ENCODE measurements around the gene ATP1B2. TPM values are rescaled to one million over a fixed set of nuclear protein-coding genes. Genes with fewer than 3 reads are reported as not detected.

Gene ATP1B2
- polyA plus RNA-seq (2011; rRNA removed) (0.05 and 0.11 TPM in 2 replicates), polyA minus RNA-seq (2011; rRNA and poly(A)+ RNA removed) (0.32 TPM in 1 of 2 replicates, not detected in the other)

DNA sequence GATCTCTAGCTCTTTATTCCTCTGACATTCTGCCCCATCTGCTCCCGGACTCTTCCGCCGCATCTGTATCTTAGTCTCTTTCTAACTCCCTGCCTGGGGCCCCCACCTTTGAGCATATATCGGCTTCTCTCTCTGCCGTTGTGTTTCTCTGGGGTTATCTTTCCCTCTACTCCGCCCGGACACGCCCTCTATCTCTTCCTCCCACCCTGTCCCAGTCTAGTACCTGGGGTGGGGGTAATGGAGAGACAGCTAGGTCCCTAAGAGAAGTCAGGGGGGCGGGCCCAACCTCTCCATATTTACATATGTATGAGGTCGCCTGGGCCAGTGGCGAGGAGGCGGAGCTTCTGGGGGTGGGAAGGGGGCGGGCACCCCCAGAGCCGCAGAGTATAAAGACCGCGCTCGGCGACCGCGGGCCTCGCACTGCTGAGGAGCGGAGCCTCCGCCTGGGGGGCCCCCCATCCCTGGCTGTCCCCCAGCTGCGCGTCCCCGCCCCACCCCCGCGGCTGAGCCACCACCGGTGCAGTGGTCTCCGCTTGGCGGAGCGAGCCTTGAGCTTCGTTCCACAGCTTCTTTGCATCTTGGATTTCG lies at the start of gene ATP1B2:
TSS of gene ATP1B2 (plus strand) at position 418 of the 588 bp plus-strand sequence. CDS start 593 bp downstream, outside the sequence.
- DNase-seq (ENCODE audit: low read depth, low spot score), result no peak
- no peak within 1 kb of the TSS for H3K27ac ChIP-seq (ENCODE audit: low read depth, low read length)
- H3K9me3 ChIP-seq (ENCODE audit: control insufficient read depth, insufficient read depth, low read length), result no peaks in the 10 kb centered on the region; the same call in 1 of the 2 replicates
- ChIA-PET POLR2A (interaction anchor here (0.6 to 1.0 kb wide), 2 partner anchors 36 to 358 kb away, joined by 3 to 5 read pairs; partner anchors contain the start of gene TP53), CTCF (interaction anchor here (0.6 to 1.5 kb wide), 7 partner anchors 11 to 37 kb away, joined by 3 to 10 read pairs (median 3); partner anchors contain the start of genes FXR2, SHBG and TP53)
- H3K4me3 ChIP-seq (ENCODE audit: low read depth, low read length), result peak within 1 kb of the TSS; percentile 22
- TF ChIP-seq CTCF (IDR thresholded peaks at IDR 0.05; ENCODE audit: low read depth, low read length), result no peak
- peaks cover 55% of the 10 kb centered on the region for H3K27me3 ChIP-seq (ENCODE audit: control insufficient read depth, insufficient read depth, low read length)

DNA sequence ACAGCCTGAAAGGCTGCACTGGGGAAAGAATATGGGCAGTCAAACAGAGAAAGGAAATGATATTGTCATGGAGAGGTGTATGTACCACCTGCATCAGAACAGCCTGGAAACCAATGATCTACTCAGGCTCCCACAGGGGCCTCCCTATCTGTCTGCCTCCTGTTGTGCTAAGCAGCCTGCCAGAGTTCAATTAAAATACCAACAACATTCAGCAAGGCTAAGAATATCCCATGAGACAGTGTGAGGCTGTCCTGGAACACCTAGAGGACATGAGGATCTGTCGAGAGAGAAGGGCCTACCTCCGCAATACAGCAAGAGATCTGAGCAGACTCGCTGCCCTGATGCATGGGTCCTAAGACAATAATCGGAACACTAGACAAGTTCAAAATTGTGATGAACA lies 44.4 kb upstream of the ATP1B2 start:
- TF ChIP-seq CTCF (IDR thresholded peaks at IDR 0.05; ENCODE audit: low read depth, low read length), result no peak
- Histone ChIP-seq H3K9me3 (ENCODE audit: control insufficient read depth, insufficient read depth, low read length) (no peaks in the 10 kb centered on the region), H3K27me3 (ENCODE audit: control insufficient read depth, insufficient read depth, low read length) (no peaks in the 10 kb centered on the region), H3K27ac (ENCODE audit: low read depth, low read length) (no peak overlapping the region), H3K4me3 (ENCODE audit: low read depth, low read length) (no peak overlapping the region)
- ChIA-PET POLR2A (no interaction called here), CTCF (interaction anchor here (0.5 to 1.2 kb wide), 2 partner anchors 82 to 290 kb away, joined by 5 to 6 read pairs; partner anchors contain the start of gene WRAP53)
- DNase-seq (ENCODE audit: low read depth, low spot score), result no peak

GRCh38 chr17:7610641-7611040 lies 40.1 kb upstream of the ATP1B2 start:
- no peak overlapping the region for H3K4me3 ChIP-seq (ENCODE audit: low read depth, low read length)
- TF ChIP-seq CTCF (IDR thresholded peaks at IDR 0.05; ENCODE audit: low read depth, low read length), result no peak
- no peaks in the 10 kb centered on the region; the same call in 1 of the 2 replicates for H3K9me3 ChIP-seq (ENCODE audit: control insufficient read depth, insufficient read depth, low read length)
- no peaks in the 10 kb centered on the region for H3K27me3 ChIP-seq (ENCODE audit: control insufficient read depth, insufficient read depth, low read length)
- POLR2A ChIA-PET, result interaction anchor here (1.4 kb wide), 1 partner anchor 21 kb away, joined by 3 read pairs; no protein-coding TSS in a partner anchor
- CTCF ChIA-PET, result interaction anchor here (4.1 to 5.2 kb wide), 2 partner anchors 21 to 77 kb away, joined by 20 to 26 read pairs; partner anchors contain the start of genes SOX15, TP53 and WRAP53
- no peak for DNase-seq (ENCODE audit: low read depth, low spot score)
- H3K27ac ChIP-seq (ENCODE audit: low read depth, low read length), result no peak overlapping the region

GRCh38 chr17:7611635-7612293 lies 39.0 kb upstream of the ATP1B2 start:
- ChIA-PET CTCF (interaction anchor here (0.6 to 5.2 kb wide), 4 partner anchors 22 to 368 kb away, joined by 3 to 26 read pairs (median 13); partner anchors contain the start of genes SOX15, TP53 and WRAP53), POLR2A (interaction anchor here (1.5 kb wide), 1 partner anchor 16 kb away, joined by 3 read pairs; the partner anchor contains the start of gene SAT2)
- Histone ChIP-seq H3K27ac (ENCODE audit: low read depth, low read length) (no peak overlapping the region), H3K4me3 (ENCODE audit: low read depth, low read length) (peak overlapping the region; percentile 33; the same call in 1 of the 2 replicates), H3K9me3 (ENCODE audit: control insufficient read depth, insufficient read depth, low read length) (no peaks in the 10 kb centered on the region; the same call in 1 of the 2 replicates), H3K27me3 (ENCODE audit: control insufficient read depth, insufficient read depth, low read length) (no peaks in the 10 kb centered on the region)
- TF ChIP-seq CTCF (IDR thresholded peaks at IDR 0.05; ENCODE audit: low read depth, low read length), result no peak
- no peak for DNase-seq (ENCODE audit: low read depth, low spot score)
